IMR-90 (cell line): ENCODE data around the gene PHKG2. TPM values are rescaled to one million over a fixed set of nuclear protein-coding genes. Genes with fewer than 3 reads are reported as not detected.
A peak's percentile ranks its signal among the peaks of the same experiment; 100 is the strongest.

Experiments used
- ATAC-seq: fragments of 200-7000 bp; cut with Tn5 transposase; 2 replicates; pipeline ENCODE4 v1.9.1; 2020; ENCODE audit warnings: low read depth, mild to moderate bottlenecking, moderate library complexity
- BruUV-seq: library from RNA; stranded (reverse); fragments of 400-500 nt; replicated peaks from 2 replicates; lab custom pipeline; 2021; lab: Mats Ljungman, UMichigan
- CTCF ChIA-PET: fragments of 300-600 bp; formaldehyde crosslinking; extraction: SDS; loops from one replicate; lab custom pipeline; 2021; ENCODE audit warnings: antibody characterized with exemption; lab: Yijun Ruan, JAX
- POLR2A ChIA-PET: fragments of 300-600 bp; sonication (Branson Sonifier 250); formaldehyde crosslinking; loops from one replicate; lab custom pipeline; 2022; ENCODE audit warnings: antibody characterized with exemption; ENCODE audit not compliant: unreplicated experiment; lab: Charles Lee
- DNase-seq: peaks from one replicate; pipeline ENCODE4 v3.0.0; 2013
- H2AFZ ChIP-seq: replicated peaks from 2 replicates; pipeline ENCODE3; 2013; ENCODE audit warnings: low read length, mild to moderate bottlenecking; ENCODE audit not compliant: poor library complexity
- H2AK5ac ChIP-seq: 2 replicates; pipeline ENCODE4 v1.6.1; 2013; ENCODE audit warnings: low read depth, low read length, inconsistent platforms
- H2AK9ac ChIP-seq: replicated peaks from 2 replicates; pipeline ENCODE3; 2013; ENCODE audit warnings: mild to moderate bottlenecking, low read depth, low read length, moderate library complexity; ENCODE audit not compliant: poor library complexity
- H2BK120ac ChIP-seq: 2 replicates; pipeline ENCODE4 v1.6.1; 2013; ENCODE audit warnings: low read depth, low read length, inconsistent platforms
- H2BK15ac ChIP-seq: 3 replicates; pipeline ENCODE4 v1.6.1; 2013; ENCODE audit warnings: low read depth, low read length, inconsistent platforms
- H2BK20ac ChIP-seq: 2 replicates; pipeline ENCODE4 v1.6.1; 2013; ENCODE audit warnings: low read depth, mild to moderate bottlenecking, inconsistent platforms, low read length, moderate library complexity
- H2BK5ac ChIP-seq: 2 replicates; pipeline ENCODE4 v1.6.1; 2013; ENCODE audit warnings: mild to moderate bottlenecking, low read depth, low read length, inconsistent platforms; ENCODE audit not compliant: poor library complexity, severe bottlenecking
- H3K14ac ChIP-seq: replicated peaks from 2 replicates; pipeline ENCODE4 v1.6.1; 2013; ENCODE audit warnings: low read depth, low read length, inconsistent platforms
- H3K18ac ChIP-seq: 2 replicates; pipeline ENCODE4 v1.6.1; 2013; ENCODE audit warnings: low read depth, low read length, control low read depth
- H3K23ac ChIP-seq: 2 replicates; pipeline ENCODE4 v1.6.1; 2013; ENCODE audit warnings: low read depth, low read length, inconsistent platforms
- H3K27ac ChIP-seq: 2 replicates; pipeline ENCODE4 v1.5.1; 2013; ENCODE audit warnings: mild to moderate bottlenecking, control low read depth, low read length; ENCODE audit not compliant: insufficient read depth
- H3K27me3 ChIP-seq: 2 replicates; pipeline ENCODE4 v1.6.1; 2013; ENCODE audit warnings: low read length; ENCODE audit not compliant: control insufficient read depth, insufficient read depth
- H3K36me3 ChIP-seq: 2 replicates; pipeline ENCODE4 v1.6.1; 2013; ENCODE audit warnings: low read length, mixed read lengths; ENCODE audit not compliant: control insufficient read depth, insufficient read depth
- H3K4ac ChIP-seq: 2 replicates; pipeline ENCODE4 v1.6.1; 2013; ENCODE audit warnings: low read depth, low read length, inconsistent platforms
- H3K4me1 ChIP-seq: 2 replicates; pipeline ENCODE4 v1.6.1; 2013; ENCODE audit warnings: low read length, mixed read lengths; ENCODE audit not compliant: control insufficient read depth, insufficient read depth
- H3K4me2 ChIP-seq: 2 replicates; pipeline ENCODE4 v1.6.1; 2013; ENCODE audit warnings: low read depth, mild to moderate bottlenecking, control low read depth, low read length, moderate library complexity
- H3K4me3 ChIP-seq: 2 replicates; pipeline ENCODE4 v1.5.1; 2013; ENCODE audit warnings: low read depth, mild to moderate bottlenecking, control low read depth, low read length, moderate library complexity; ENCODE audit not compliant: insufficient read depth
- H3K56ac ChIP-seq: 2 replicates; pipeline ENCODE4 v1.6.1; 2013; ENCODE audit warnings: low read length, inconsistent platforms; ENCODE audit not compliant: insufficient read depth; ENCODE audit errors: extremely low read depth
- H3K79me1 ChIP-seq, 2 experiments: 2 replicates each; pipeline ENCODE4 v1.6.1; 2013; ENCODE audit warnings: low read length in 2 of 2, inconsistent platforms in 1 of 2, low read depth in 1 of 2
- H3K9ac ChIP-seq: 2 replicates; pipeline ENCODE4 v1.6.1; 2013; ENCODE audit warnings: low read depth, low read length, control low read depth
- H3K9me1 ChIP-seq: 2 replicates; pipeline ENCODE4 v1.6.1; 2013; ENCODE audit warnings: low read length, inconsistent platforms; ENCODE audit not compliant: insufficient read depth
- H3K9me3 ChIP-seq: 2 replicates; pipeline ENCODE4 v1.6.1; 2013; ENCODE audit warnings: low read length; ENCODE audit not compliant: control insufficient read depth, insufficient read depth
- H4K20me1 ChIP-seq: 2 replicates; pipeline ENCODE4 v1.6.1; 2013; ENCODE audit warnings: low read length, inconsistent platforms; ENCODE audit not compliant: insufficient read depth
- H4K5ac ChIP-seq: 2 replicates; pipeline ENCODE4 v1.6.1; 2013; ENCODE audit warnings: mild to moderate bottlenecking, low read depth, low read length, control low read depth
- H4K8ac ChIP-seq, 2 experiments: 2 replicates each; pipeline ENCODE4 v1.6.1; 2013; ENCODE audit warnings: low read depth in 2 of 2, low read length in 2 of 2, control low read depth in 1 of 2, inconsistent platforms in 1 of 2
- H4K91ac ChIP-seq: 2 replicates; pipeline ENCODE4 v1.6.1; 2013; ENCODE audit warnings: low read depth, low read length, inconsistent platforms; ENCODE audit not compliant: insufficient read depth
- CHD1 ChIP-seq: IDR thresholded peaks from 2 replicates; pipeline ENCODE4 v1.6.1; 2012; ENCODE audit warnings: low read depth, low read length, improper control_type of control experiment
- CTCF ChIP-seq: conservative IDR thresholded peaks from 2 replicates; pipeline ENCODE4 v1.5.1; 2012; ENCODE audit warnings: mild to moderate bottlenecking, low read depth, low read length, improper control_type of control experiment
- FOS ChIP-seq: fragments of 150-350 bp; IDR thresholded peaks from 2 replicates; pipeline ENCODE4 v1.6.1; 2016; ENCODE audit warnings: low read depth, low read length
- MAFK ChIP-seq: IDR thresholded peaks from 2 replicates; pipeline ENCODE4 v1.6.1; 2012; ENCODE audit warnings: low read depth, low read length, improper control_type of control experiment
- MAZ ChIP-seq: IDR thresholded peaks from 2 replicates; pipeline ENCODE4 v1.6.1; 2012; ENCODE audit warnings: low read depth, mild to moderate bottlenecking, low read length, improper control_type of control experiment, moderate library complexity, borderline replicate concordance
- MXI1 ChIP-seq: IDR thresholded peaks from 2 replicates; pipeline ENCODE4 v1.6.1; 2012; ENCODE audit warnings: low read depth, mild to moderate bottlenecking, low read length, moderate library complexity, borderline replicate concordance
- NFE2L2 ChIP-seq: fragments of 150-350 bp; IDR thresholded peaks from 2 replicates; pipeline ENCODE4 v1.6.1; 2016; ENCODE audit warnings: low read depth, mild to moderate bottlenecking, low read length
- RAD21 ChIP-seq: IDR thresholded peaks from 2 replicates; pipeline ENCODE4 v1.6.1; 2012; ENCODE audit warnings: low read length, improper control_type of control experiment
- RCOR1 ChIP-seq: IDR thresholded peaks from 2 replicates; pipeline ENCODE4 v1.6.1; 2012; ENCODE audit warnings: mild to moderate bottlenecking, low read length, improper control_type of control experiment; ENCODE audit not compliant: insufficient replicate concordance
- RFX5 ChIP-seq: IDR thresholded peaks from 2 replicates; pipeline ENCODE4 v1.8.0; 2012; ENCODE audit warnings: low read depth, mild to moderate bottlenecking, low read length, moderate library complexity
- SMC3 ChIP-seq: fragments of 150-350 bp; IDR thresholded peaks from 2 replicates; pipeline ENCODE4 v1.6.1; 2016; ENCODE audit warnings: low read depth, mild to moderate bottlenecking, antibody characterized with exemption, low read length, moderate library complexity
- WGBS, 2 experiments: methylation state at CpG; one replicate each; pipeline versions ENCODE4 v1.1.5 to v1.1.7; 2013; ENCODE audit warnings: missing lambda C conversion rate in 2 of 2; ENCODE audit not compliant: insufficient read length in 1 of 2; ENCODE audit errors: extremely low coverage in 2 of 2; 5-methylcytosine and 5-hydroxymethylcytosine counted together
- dilution Hi-C: fragments of 300-500 bp; cut with HindIII; formaldehyde crosslinking; loops from one replicate; pipeline ENCODE4 v1.14.3; 2018; ENCODE audit warnings: low sequenced_read_pairs; ENCODE audit not compliant: unreplicated experiment
- in situ Hi-C: fragments of 300-500 bp; cut with MboI; formaldehyde crosslinking; loops from 3 replicates; pipeline ENCODE4 v1.14.3; 2019; ENCODE audit warnings: low sequenced_read_pairs, inconsistent platforms, mixed read lengths
- intact Hi-C: fragments of 100-400 bp; cut with micrococcal nuclease; formaldehyde crosslinking; loops from 2 replicates; pipeline ENCODE4 v1.10.0; 2022
- polyA plus RNA-seq, 3 experiments: library from polyadenylated mRNA; depleted of rRNA; stranded (reverse); fragments of >200 nt; gene quantifications; 2 replicates each; pipeline ENCODE4 v1.2.3, GENCODE V29; 2012; ENCODE audit warnings: low replicate concordance in 1 of 3
- total RNA-seq: library from RNA; depleted of rRNA; stranded (reverse); fragments of >200 nt; gene quantifications from 2 replicates; pipeline ENCODE4 v1.2.3, GENCODE V29; 2012
- TF ChIP-seq, protein P1 (sequence below): fragments of 150-350 bp; IDR thresholded peaks from 2 replicates; pipeline ENCODE4 v1.6.1; 2016; ENCODE audit warnings: low read depth, mild to moderate bottlenecking, low read length, moderate library complexity, borderline replicate concordance

The PHKG2 gene
- total and polyA plus RNA-seq, 2 of the 4 experiments (the other 2 are of a cell fraction): 26.0 to 38.9 TPM

DNA sequence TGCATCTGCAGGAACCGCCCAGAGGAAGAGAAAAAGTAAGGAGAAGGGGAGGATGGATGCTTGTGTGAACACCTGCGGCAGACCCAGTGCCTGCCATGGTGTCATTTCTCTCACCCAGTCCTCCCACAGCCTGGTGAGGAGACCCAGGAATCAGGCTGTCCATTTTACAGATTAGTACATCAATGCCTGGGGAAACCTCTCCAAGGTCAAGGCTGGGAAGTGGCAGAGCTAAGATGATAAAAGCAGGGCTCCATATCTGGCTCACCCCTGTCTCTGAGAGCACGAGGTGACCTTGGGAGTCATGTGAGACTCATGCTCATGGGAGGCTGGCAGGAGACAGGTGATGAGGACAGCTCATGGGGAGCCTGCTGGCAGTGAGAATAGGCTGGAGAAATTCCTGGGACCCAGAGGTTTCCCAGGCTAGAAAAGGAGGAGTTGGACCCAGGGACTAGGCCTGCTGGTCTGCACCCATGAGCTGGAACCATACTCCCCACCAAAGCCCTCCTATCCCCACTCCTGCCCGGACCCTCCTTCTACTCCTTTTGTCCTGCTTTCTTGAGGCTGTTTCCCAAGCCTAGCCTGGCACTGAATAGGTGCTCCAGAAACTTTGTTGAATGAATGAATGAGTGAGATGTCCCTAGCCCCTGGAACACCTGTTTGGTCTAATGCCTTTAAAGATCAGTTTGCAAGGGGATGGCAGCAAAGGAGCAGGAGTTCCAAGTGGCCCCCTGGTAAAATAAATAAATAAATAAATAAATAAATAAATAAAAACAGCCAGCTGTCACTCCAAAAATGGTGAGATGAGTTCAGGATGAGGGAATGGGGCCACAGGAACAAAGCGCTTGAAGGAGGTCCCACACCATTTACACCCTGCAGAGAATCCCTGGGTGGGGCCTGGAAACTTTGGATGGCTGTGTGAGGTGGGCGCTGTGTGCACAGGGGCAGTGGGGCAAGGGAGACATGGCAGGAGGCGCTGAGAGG is 37.2 kb downstream of the PHKG2 start:
- no peak for ATAC-seq
- CTCF ChIA-PET: interaction anchor here (0.6 kb wide), 1 partner anchor 61 kb away, joined by 3 read pairs; no protein-coding TSS in a partner anchor
- intact Hi-C loops: no loop called here

More for the DNA sequence above, 37.2 kb downstream of the PHKG2 start:
- Histone ChIP-seq H2BK15ac (no peak overlapping the region), H2BK120ac (0 out of 2 replicates have a peak overlapping the region, but pooled peaks have one; percentile 8), H3K4me2 (peak overlapping the region; percentile 98), H2BK20ac (no peak overlapping the region), H2AK9ac (peak overlapping the region; percentile 85), H3K4ac (peak overlapping the region; percentile 71), H3K56ac (peak overlapping the region; percentile 75; the same call in 1 of the 2 replicates), H3K23ac (peak overlapping the region; percentile 52; the same call in 1 of the 2 replicates), H2BK5ac (peak overlapping the region; percentile 17), H3K18ac (no peak overlapping the region), H4K5ac (0 out of 2 replicates have a peak overlapping the region, but pooled peaks have one; percentile 42), H3K36me3 (peaks cover 34% of the 10 kb centered on the region), H4K91ac (no peak overlapping the region), H3K4me3 (peak overlapping the region; percentile 96), H3K4me1 (peaks cover 4% of the 10 kb centered on the region), H3K9ac (peak overlapping the region; percentile 77), H3K14ac (peak overlapping the region; percentile 76), H3K79me1 (peaks cover 11 to 44% of the 10 kb centered on the region in 2 experiments), H4K8ac (peak overlapping the region; percentile 70 to 74; a peak in 2 of 4 replicates), H2AFZ (peak overlapping the region; percentile 85), H3K9me1 (peaks cover 6% of the 10 kb centered on the region; the same call in 1 of the 2 replicates), H3K27ac (peak overlapping the region; percentile 63), H3K27me3 (no peaks in the 10 kb centered on the region), H4K20me1 (peaks cover 8% of the 10 kb centered on the region), H3K9me3 (no peaks in the 10 kb centered on the region), H2AK5ac (peak overlapping the region; percentile 91)
- WGBS, 2 experiments: 80% methylated on average over 1 of the region's 7 CpGs; no CpG with 5 or more reads in 1 of the 2 experiments
- dilution Hi-C loops (no loop called here), in situ Hi-C loops (no loop called here)
- TF ChIP-seq, protein P1, sequence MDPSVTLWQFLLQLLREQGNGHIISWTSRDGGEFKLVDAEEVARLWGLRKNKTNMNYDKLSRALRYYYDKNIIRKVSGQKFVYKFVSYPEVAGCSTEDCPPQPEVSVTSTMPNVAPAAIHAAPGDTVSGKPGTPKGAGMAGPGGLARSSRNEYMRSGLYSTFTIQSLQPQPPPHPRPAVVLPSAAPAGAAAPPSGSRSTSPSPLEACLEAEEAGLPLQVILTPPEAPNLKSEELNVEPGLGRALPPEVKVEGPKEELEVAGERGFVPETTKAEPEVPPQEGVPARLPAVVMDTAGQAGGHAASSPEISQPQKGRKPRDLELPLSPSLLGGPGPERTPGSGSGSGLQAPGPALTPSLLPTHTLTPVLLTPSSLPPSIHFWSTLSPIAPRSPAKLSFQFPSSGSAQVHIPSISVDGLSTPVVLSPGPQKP: no peak
- TF ChIP-seq CHD1: no peak
- TF ChIP-seq RCOR1: no peak
- no peak for TF ChIP-seq NFE2L2
- TF ChIP-seq RFX5: no peak
- no peak for TF ChIP-seq CTCF
- no peak for TF ChIP-seq MXI1
- no peak for TF ChIP-seq RAD21
- no peak for TF ChIP-seq MAFK
- TF ChIP-seq FOS: no peak
- TF ChIP-seq SMC3: no peak
- TF ChIP-seq MAZ: no peak
- DNase-seq: no peak
- BruUV-seq: no TSS peak
- POLR2A ChIA-PET: interaction anchor here (0.6 kb wide), 1 partner anchor 20 kb away, joined by 4 read pairs; no protein-coding TSS in a partner anchor
